ENCODE results near the gene LRRFIP1. TPM values are rescaled to one million over a fixed set of nuclear protein-coding genes. Genes with fewer than 3 reads are reported as not detected.
"Not testable (repeated sequence)": the region's sequence is repeated elsewhere in the genome, so short reads cannot be mapped to it uniquely, and the experiment has no call there.

LRRFIP1 gene
- total and polyA plus RNA-seq, 2 of the 13 experiments (the other 11 are each of a cell fraction or from before 2014, with no cell fraction given) = 15.9 to 40.5 TPM

GRCh38 chr2:237782181-237782580 is 154.8 kb downstream of the LRRFIP1 start (continued):
- TF ChIP-seq PREB (CRISPR knock-in tag; IDR thresholded peaks at IDR 0.05) (no peak), SP4 (CRISPR knock-in tag; IDR thresholded peaks at IDR 0.05) (no peak), ZNF337 (CRISPR knock-in tag; IDR thresholded peaks at IDR 0.05; ENCODE audit: borderline replicate concordance, low read depth) (no peak)

DNA sequence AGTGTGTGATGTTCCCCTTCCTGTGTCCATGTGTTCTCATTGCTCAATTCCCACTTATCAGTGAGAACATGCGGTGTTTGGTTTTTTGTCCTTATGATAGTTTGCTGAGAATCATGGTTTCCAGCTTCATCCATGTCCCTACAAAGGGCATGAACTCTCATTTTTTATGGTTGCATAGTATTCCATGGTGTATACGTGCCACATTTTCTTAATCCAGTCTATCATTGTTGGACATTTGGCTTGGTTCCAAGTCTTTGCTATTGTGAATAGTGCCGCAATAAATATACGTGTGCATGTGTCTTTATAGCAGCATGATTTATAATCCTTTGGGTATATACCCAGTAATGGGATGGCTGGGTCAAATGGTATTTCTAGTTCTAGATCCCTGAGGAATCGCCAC is 156.3 kb downstream of the LRRFIP1 start:
- POLR2A ChIA-PET; FAIRE-seq; H2AFZ ChIP-seq (ENCODE audit: low read length); H3K27ac ChIP-seq (ENCODE audit: extremely low read length, insufficient read depth, low read length); H4K20me1 ChIP-seq (ENCODE audit: insufficient read depth, low read length); H3K27me3 ChIP-seq (ENCODE audit: control insufficient read depth in 1 of 2, insufficient read depth in 2 of 2, low read length in 2 of 2); in situ Hi-C loops (cut with HindIII; ENCODE audit: extremely low pct_ligation_motif_present, low pct_unique_long_range_greater_than_20kb); H3K79me2 ChIP-seq (ENCODE audit: insufficient read depth, low read length); H3K9me3 ChIP-seq (ENCODE audit: low read length); BruUV-seq (replicated peaks); H3K4me3 ChIP-seq (replicated peaks in 1 of 3; ENCODE audit: insufficient read depth in 1 of 3, low read depth in 2 of 3, low read length in 3 of 3); DNase-seq (ENCODE audit: low spot score); H3K9ac ChIP-seq (ENCODE audit: insufficient read depth, low read depth, low read length); intact Hi-C loops (cut with micrococcal nuclease; ENCODE audit: unreplicated experiment); CTCF ChIA-PET (ENCODE audit: low intra/inter-chr PET ratio, low total read pairs); H3K4me1 ChIP-seq (ENCODE audit: insufficient read depth, low read length); ATAC-seq; H3K4me2 ChIP-seq (ENCODE audit: low read depth, low read length): not testable (repeated sequence)
- H3K36me3 ChIP-seq (replicated peaks in 1 of 2; ENCODE audit: control insufficient read depth in 1 of 2, insufficient read depth in 2 of 2, low read length in 2 of 2) = peaks cover 19 to 23% of the 10 kb centered on the region in 2 experiments; a peak in 4 of 5 replicates
- 97% methylated on average over 4 of the region's 5 CpGs for WGBS (ENCODE audit: low lambda C conversion rate)

GRCh38 chr2:237786936-237787335 is 159.5 kb downstream of the LRRFIP1 start:
- Histone ChIP-seq H3K79me2 (ENCODE audit: insufficient read depth, low read length) (no peaks in the 10 kb centered on the region), H3K4me1 (ENCODE audit: insufficient read depth, low read length) (peaks cover 2% of the 10 kb centered on the region), H2AFZ (ENCODE audit: low read length) (no peak overlapping the region), H3K9me3 (ENCODE audit: low read length) (0 out of 2 replicates have a peak, but pooled peaks cover 5% of the 10 kb centered on the region), H3K4me2 (ENCODE audit: low read depth, low read length) (no peak overlapping the region), H3K9ac (ENCODE audit: insufficient read depth, low read depth, low read length) (no peak overlapping the region), H4K20me1 (ENCODE audit: insufficient read depth, low read length) (no peaks in the 10 kb centered on the region), H3K27me3 (ENCODE audit: control insufficient read depth in 1 of 2, insufficient read depth in 2 of 2, low read length in 2 of 2) (no peaks in the 10 kb centered on the region), H3K27ac (ENCODE audit: extremely low read length, insufficient read depth, low read length) (no peak overlapping the region), H3K4me3 (replicated peaks in 1 of 3; ENCODE audit: insufficient read depth in 1 of 3, low read depth in 2 of 3, low read length in 3 of 3) (no peak overlapping the region), H3K36me3 (replicated peaks in 1 of 2; ENCODE audit: control insufficient read depth in 1 of 2, insufficient read depth in 2 of 2, low read length in 2 of 2) (peaks cover 0 to 6% of the 10 kb centered on the region in 2 experiments; a peak in 3 of 5 replicates)
- ChIA-PET POLR2A (no interaction called here), CTCF (ENCODE audit: low intra/inter-chr PET ratio, low total read pairs) (no interaction called here)
- WGBS (ENCODE audit: low lambda C conversion rate) = 96% methylated on average over 4 of the region's 4 CpGs
- in situ Hi-C loops (cut with HindIII; ENCODE audit: extremely low pct_ligation_motif_present, low pct_unique_long_range_greater_than_20kb) (no loop called here), intact Hi-C loops (cut with micrococcal nuclease; ENCODE audit: unreplicated experiment) (no loop called here)
- BruUV-seq (replicated peaks) = no TSS peak
- ATAC-seq = no peak
- FAIRE-seq = no peak
- DNase-seq (ENCODE audit: low spot score) = no peak
- TF ChIP-seq ZBTB1 (CRISPR knock-in tag; IDR thresholded peaks at IDR 0.05; ENCODE audit: borderline replicate concordance) (no peak), ATAD3A (CRISPR knock-in tag; IDR thresholded peaks at IDR 0.05) (no peak), ZNF296 (CRISPR knock-in tag; conservative IDR thresholded peaks at IDR 0.05) (no peak), ZNF614 (CRISPR knock-in tag; IDR thresholded peaks at IDR 0.05; ENCODE audit: borderline replicate concordance) (no peak), ZBTB8A (CRISPR knock-in tag; IDR thresholded peaks at IDR 0.05; ENCODE audit: borderline replicate concordance, low read depth) (no peak), ZFP1 (CRISPR knock-in tag; IDR thresholded peaks at IDR 0.05) (no peak), ZNF674 (CRISPR knock-in tag; IDR thresholded peaks at IDR 0.05; ENCODE audit: low read depth) (no peak), ATF4 (CRISPR knock-in tag; IDR thresholded peaks at IDR 0.05) (no peak), ZNF230 (CRISPR knock-in tag; IDR thresholded peaks at IDR 0.05) (no peak), ZMYM3 (CRISPR knock-in tag; IDR thresholded peaks at IDR 0.05) (no peak), NBN (conservative IDR thresholded peaks at IDR 0.05) (no peak)
- TF ChIP-seq, protein P1, sequence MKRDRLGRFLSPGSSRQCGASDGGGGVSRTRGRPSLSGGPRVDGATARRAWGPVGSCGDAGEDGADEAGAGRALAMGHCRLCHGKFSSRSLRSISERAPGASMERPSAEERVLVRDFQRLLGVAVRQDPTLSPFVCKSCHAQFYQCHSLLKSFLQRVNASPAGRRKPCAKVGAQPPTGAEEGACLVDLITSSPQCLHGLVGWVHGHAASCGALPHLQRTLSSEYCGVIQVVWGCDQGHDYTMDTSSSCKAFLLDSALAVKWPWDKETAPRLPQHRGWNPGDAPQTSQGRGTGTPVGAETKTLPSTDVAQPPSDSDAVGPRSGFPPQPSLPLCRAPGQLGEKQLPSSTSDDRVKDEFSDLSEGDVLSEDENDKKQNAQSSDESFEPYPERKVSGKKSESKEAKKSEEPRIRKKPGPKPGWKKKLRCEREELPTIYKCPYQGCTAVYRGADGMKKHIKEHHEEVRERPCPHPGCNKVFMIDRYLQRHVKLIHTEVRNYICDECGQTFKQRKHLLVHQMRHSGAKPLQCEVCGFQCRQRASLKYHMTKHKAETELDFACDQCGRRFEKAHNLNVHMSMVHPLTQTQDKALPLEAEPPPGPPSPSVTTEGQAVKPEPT (CRISPR knock-in tag; IDR thresholded peaks at IDR 0.05; ENCODE audit: low read depth) = no peak

Measured in HepG2 (cell line).